OCI-LY3 (cell line): Measurements from ENCODE around the gene AKAP6.
A peak's percentile ranks its signal among the peaks of the same experiment; 100 is the strongest.

Experiments used
- H2AFZ ChIP-seq: fragments of 200-600, 300-600 bp; shearing (Covaris generic); 2 replicates; pipeline ENCODE4 v1.6.0; 2014; ENCODE audit warnings: antibody characterized with exemption, low read depth, low read length
- H3K27ac ChIP-seq: fragments of 200-600, 300-600 bp; sonication (generic); 2 replicates; pipeline ENCODE4 v1.5.1; 2014; ENCODE audit warnings: mild to moderate bottlenecking, low read length, moderate library complexity, mixed read lengths
- H3K27me3 ChIP-seq: fragments of 200-600, 300-600 bp; sonication (generic); 2 replicates; pipeline ENCODE4 v1.6.1; 2014; ENCODE audit warnings: low read depth, low read length, mixed read lengths
- H3K36me3 ChIP-seq: fragments of 200-600, 300-600 bp; sonication (generic); replicated peaks from 2 replicates; pipeline ENCODE3; 2014; ENCODE audit warnings: low read depth, low read length, mixed read lengths
- H3K4me1 ChIP-seq: fragments of 300-600, 200-600 bp; sonication (generic); 2 replicates; pipeline ENCODE4 v1.6.1; 2014; ENCODE audit warnings: low read length, mixed read lengths
- H3K4me2 ChIP-seq: fragments of 200-600, 300-600 bp; sonication (generic); 2 replicates; pipeline ENCODE4 v1.6.1; 2014; ENCODE audit warnings: low read length, mixed read lengths
- H3K4me3 ChIP-seq: fragments of 300-600, 200-600 bp; sonication (generic); 2 replicates; pipeline ENCODE4 v1.5.1; 2014; ENCODE audit warnings: antibody characterized with exemption, mild to moderate bottlenecking, low read length, moderate library complexity
- H3K79me2 ChIP-seq: fragments of 300-600, 200-600 bp; shearing (Covaris generic); 2 replicates; pipeline ENCODE4 v1.6.1; 2014; ENCODE audit warnings: mild to moderate bottlenecking, low read length, mixed read lengths
- H3K9ac ChIP-seq: fragments of 300-600, 200-600 bp; shearing (Covaris generic); 2 replicates; pipeline ENCODE4 v1.6.0; 2014; ENCODE audit warnings: mild to moderate bottlenecking, low read length, moderate library complexity
- H3K9me3 ChIP-seq: fragments of 200-600, 300-600 bp; shearing (Covaris generic); 2 replicates; pipeline ENCODE4 v1.6.1; 2014; ENCODE audit warnings: low read length, mixed read lengths; ENCODE audit not compliant: insufficient read depth
- H4K20me1 ChIP-seq: fragments of 200-600, 300-600 bp; sonication (generic); 2 replicates; pipeline ENCODE4 v1.6.1; 2016; ENCODE audit warnings: low read length, mixed read lengths; ENCODE audit not compliant: insufficient read depth
- CTCF ChIP-seq: fragments of 200-600, 300-600 bp; sonication (generic); IDR thresholded peaks from 2 replicates; pipeline ENCODE4 v1.5.1; 2014; ENCODE audit warnings: antibody characterized with exemption, low read length, low read depth
- EZH2phosphoT487 ChIP-seq: fragments of 200-600 bp; shearing (Covaris generic); IDR thresholded peaks from 2 replicates; pipeline ENCODE4 v1.6.1; 2018; ENCODE audit warnings: antibody characterized with exemption, mixed run types, low read depth

Gene AKAP6

DNA sequence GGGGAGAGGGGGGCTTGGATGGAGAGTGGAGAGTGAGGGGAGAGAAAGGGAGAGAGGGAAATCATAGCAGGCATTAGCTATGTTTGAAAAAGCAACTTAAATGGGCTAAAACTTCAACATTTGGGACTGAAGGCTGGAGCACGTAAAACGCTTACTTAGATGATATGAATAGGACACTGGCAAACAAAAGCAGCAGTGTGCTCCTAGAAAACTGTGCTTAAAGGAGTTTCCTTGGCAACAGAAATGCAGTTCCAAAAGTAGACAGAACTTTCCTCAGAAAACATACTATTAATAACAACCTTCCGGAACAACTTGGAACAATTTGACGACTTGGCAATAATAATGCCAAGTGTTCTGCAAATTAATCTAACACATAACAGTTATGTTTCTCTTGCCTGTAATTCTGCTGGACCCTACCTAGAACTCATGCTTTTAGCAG, 374.1 kb downstream of the AKAP6 start:
- Histone ChIP-seq H3K27ac (peak overlapping the region; percentile 64), H4K20me1 (no peaks in the 10 kb centered on the region), H3K4me3 (no peak overlapping the region), H3K4me2 (peak overlapping the region; percentile 56; the same call in 1 of the 2 replicates), H2AFZ (peak overlapping the region; percentile 63; the same call in 1 of the 2 replicates), H3K4me1 (peaks cover 22% of the 10 kb centered on the region), H3K27me3 (no peaks in the 10 kb centered on the region), H3K9ac (no peak overlapping the region), H3K9me3 (no peaks in the 10 kb centered on the region), H3K79me2 (no peaks in the 10 kb centered on the region), H3K36me3 (no peaks in the 10 kb centered on the region)
- TF ChIP-seq EZH2phosphoT487 (no peak), CTCF (no peak)

GRCh38 chr14:32706721-32707519, 377.8 kb downstream of the AKAP6 start:
- Histone ChIP-seq H3K9me3 (no peaks in the 10 kb centered on the region), H4K20me1 (no peaks in the 10 kb centered on the region), H3K9ac (no peak overlapping the region), H3K4me1 (peaks cover 28% of the 10 kb centered on the region), H2AFZ (no peak overlapping the region), H3K27ac (no peak overlapping the region), H3K36me3 (no peaks in the 10 kb centered on the region), H3K79me2 (no peaks in the 10 kb centered on the region), H3K4me3 (no peak overlapping the region), H3K4me2 (no peak overlapping the region), H3K27me3 (0 out of 2 replicates have a peak, but pooled peaks cover 8% of the 10 kb centered on the region)
- TF ChIP-seq CTCF (no peak), EZH2phosphoT487 (no peak)

DNA sequence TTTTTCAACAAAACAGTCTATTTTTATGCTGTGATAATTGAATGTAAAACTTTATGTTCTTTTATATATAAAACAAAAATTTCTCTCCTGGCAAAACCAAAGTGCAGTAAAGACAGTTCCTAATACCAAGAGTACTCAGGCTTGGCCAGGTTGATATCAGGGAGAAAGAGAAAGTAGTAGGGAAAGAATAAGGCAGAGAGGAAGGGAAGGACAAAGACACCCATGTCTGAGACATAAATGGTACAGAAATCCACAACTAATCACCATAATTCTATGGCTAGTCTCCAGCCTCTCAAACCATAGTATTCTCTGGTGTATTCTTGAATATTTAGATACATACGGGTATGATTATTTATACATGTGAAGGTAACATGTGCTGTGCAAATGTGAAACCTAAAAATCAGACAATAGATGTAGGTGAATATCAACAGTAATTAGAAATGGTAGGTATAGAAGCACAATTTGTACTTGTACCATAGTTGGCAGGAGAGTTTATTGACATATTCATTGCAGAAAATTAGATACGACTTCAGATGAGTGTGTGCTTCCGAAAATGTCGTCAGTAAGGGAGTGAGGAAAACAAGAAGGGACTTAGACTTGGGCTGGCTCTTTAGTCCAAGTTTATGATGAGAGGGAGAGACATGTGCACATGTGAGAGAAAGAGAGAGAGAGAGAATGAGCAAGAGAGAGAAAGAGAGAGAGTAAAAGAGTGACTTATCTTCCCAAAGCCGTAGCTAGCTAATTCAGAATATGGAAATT, 378.8 kb downstream of the AKAP6 start:
- no peaks in the 10 kb centered on the region for H3K79me2 ChIP-seq
- H3K36me3 ChIP-seq, result no peaks in the 10 kb centered on the region
- peaks cover 18% of the 10 kb centered on the region for H3K4me1 ChIP-seq
- no peaks in the 10 kb centered on the region for H4K20me1 ChIP-seq
- H3K9me3 ChIP-seq, result no peaks in the 10 kb centered on the region
- H3K27me3 ChIP-seq, result 0 out of 2 replicates have a peak, but pooled peaks cover 8% of the 10 kb centered on the region
- no peak overlapping the region for H3K9ac ChIP-seq
- no peak overlapping the region for H3K4me3 ChIP-seq
- TF ChIP-seq CTCF (no peak), EZH2phosphoT487 (no peak)
- H3K27ac ChIP-seq, result no peak overlapping the region
- H3K4me2 ChIP-seq, result no peak overlapping the region
- H2AFZ ChIP-seq, result no peak overlapping the region

DNA sequence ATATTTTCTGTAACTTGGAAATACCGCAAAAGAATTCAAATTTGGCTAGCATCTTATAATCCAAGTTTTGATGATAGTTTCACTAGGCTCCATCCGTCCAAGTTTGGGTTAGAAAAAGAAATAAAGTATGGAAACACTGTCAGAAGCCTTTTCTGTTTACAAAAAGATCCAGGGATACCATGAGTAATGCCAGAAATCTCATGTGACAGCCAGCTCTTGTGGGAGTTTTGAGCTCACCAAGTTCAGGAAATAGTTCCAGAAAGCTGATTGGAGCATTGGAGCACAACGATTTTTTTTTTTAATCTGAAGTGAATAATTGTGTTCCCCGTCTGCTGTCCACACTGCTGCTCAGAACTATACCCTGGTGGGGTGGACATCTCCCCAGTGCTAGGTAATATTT, 379.9 kb downstream of the AKAP6 start:
- H4K20me1 ChIP-seq, result no peaks in the 10 kb centered on the region
- peaks cover 11% of the 10 kb centered on the region for H3K4me1 ChIP-seq
- H3K79me2 ChIP-seq, result no peaks in the 10 kb centered on the region
- H3K4me3 ChIP-seq, result no peak overlapping the region
- H3K4me2 ChIP-seq, result no peak overlapping the region
- no peak for TF ChIP-seq CTCF
- no peak for TF ChIP-seq EZH2phosphoT487
- H3K9me3 ChIP-seq, result no peaks in the 10 kb centered on the region
- H3K27ac ChIP-seq, result no peak overlapping the region
- H2AFZ ChIP-seq, result no peak overlapping the region
- H3K36me3 ChIP-seq, result no peaks in the 10 kb centered on the region
- 0 out of 2 replicates have a peak, but pooled peaks cover 8% of the 10 kb centered on the region for H3K27me3 ChIP-seq
- H3K9ac ChIP-seq, result no peak overlapping the region
